Thoracic aorta (tissue), 2 donors: ENCODE measurements around the gene RETREG1. TPM values are rescaled to one million over a fixed set of nuclear protein-coding genes. Genes with fewer than 3 reads are reported as not detected.

Experiments used
- ATAC-seq: fragments of 150-250 bp; one replicate; pipeline ENCODE4 v1.8.0; 2017; ENCODE audit warnings: low read depth; ENCODE audit not compliant: insufficient number of reproducible peaks, low FRiP score
- DNase-seq: peaks from one replicate; pipeline ENCODE4 v3.0.0-alpha.2; 2020; ENCODE audit warnings: low spot score
- H3K27ac ChIP-seq, 2 donors: fragments of 200-600 bp; sonication (generic); 1 replicate in 1 of 2; 2 replicates in 1 of 2; pipeline ENCODE4 v1.5.1; 2016; ENCODE audit warnings: mild to moderate bottlenecking in 2 of 2, moderate library complexity in 2 of 2
- H3K27me3 ChIP-seq: fragments of 200-600 bp; sonication (generic); replicated peaks from 2 replicates; pipeline ENCODE4 v1.6.0; 2016; ENCODE audit warnings: mild to moderate bottlenecking; ENCODE audit not compliant: insufficient read depth
- H3K36me3 ChIP-seq: fragments of 200-600 bp; sonication (generic); one replicate; pipeline ENCODE4 v1.5.1; 2016
- H3K4me1 ChIP-seq, 2 donors: fragments of 200-600 bp; sonication (generic); 1 replicate in 1 of 2; 2 replicates in 1 of 2; pipeline versions ENCODE4 v1.5.1 to v1.6.0; 2016; ENCODE audit warnings: low read depth in 2 of 2, mild to moderate bottlenecking in 1 of 2; ENCODE audit not compliant: control insufficient read depth in 1 of 2
- H3K4me3 ChIP-seq: fragments of 200-600 bp; sonication (generic); 2 replicates; pipeline ENCODE4 v1.5.1; 2016; ENCODE audit warnings: mild to moderate bottlenecking
- H3K9me3 ChIP-seq: fragments of 200-600 bp; sonication (generic); 2 replicates; pipeline ENCODE4 v1.5.1; 2016
- total RNA-seq, 2 donors: library from RNA; depleted of rRNA; stranded (reverse); fragments of >200 nt; gene quantifications; one replicate each; pipeline versions ENCODE4 v1.1.0 to v1.2.3, GENCODE V29; 2016
- TF ChIP-seq, protein P1 (sequence below): fragments of 200-600 bp; sonication (generic); IDR thresholded peaks from one replicate; pipeline ENCODE4 v1.5.1; 2019; ENCODE audit warnings: antibody characterized with exemption

The RETREG1 gene
- total RNA-seq, 2 donors from 2014 or later = 3.8 to 6.5 TPM

DNA sequence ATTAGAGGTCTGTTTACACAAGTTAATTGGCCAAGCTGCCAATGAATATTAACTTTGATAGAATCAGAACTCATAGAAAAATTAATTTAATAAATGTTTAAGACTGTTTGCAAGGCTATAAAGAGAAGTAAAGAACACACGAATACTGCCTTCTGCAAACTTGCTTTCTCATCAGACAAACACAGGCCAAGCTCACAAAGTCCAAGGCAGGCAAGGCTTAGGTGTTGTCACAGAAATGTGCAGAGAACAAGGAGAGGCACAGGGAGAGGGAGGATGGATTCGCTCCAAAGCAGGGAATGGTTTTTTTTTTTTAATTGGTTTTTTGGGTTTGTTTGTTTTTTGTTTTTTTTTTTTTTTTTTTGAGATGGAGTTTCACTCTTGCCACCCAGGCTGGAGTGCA is 43.4 kb downstream of the RETREG1 start:
- H3K4me1 ChIP-seq = peaks cover 7 to 20% of the 10 kb centered on the region in 2 donors

DNA sequence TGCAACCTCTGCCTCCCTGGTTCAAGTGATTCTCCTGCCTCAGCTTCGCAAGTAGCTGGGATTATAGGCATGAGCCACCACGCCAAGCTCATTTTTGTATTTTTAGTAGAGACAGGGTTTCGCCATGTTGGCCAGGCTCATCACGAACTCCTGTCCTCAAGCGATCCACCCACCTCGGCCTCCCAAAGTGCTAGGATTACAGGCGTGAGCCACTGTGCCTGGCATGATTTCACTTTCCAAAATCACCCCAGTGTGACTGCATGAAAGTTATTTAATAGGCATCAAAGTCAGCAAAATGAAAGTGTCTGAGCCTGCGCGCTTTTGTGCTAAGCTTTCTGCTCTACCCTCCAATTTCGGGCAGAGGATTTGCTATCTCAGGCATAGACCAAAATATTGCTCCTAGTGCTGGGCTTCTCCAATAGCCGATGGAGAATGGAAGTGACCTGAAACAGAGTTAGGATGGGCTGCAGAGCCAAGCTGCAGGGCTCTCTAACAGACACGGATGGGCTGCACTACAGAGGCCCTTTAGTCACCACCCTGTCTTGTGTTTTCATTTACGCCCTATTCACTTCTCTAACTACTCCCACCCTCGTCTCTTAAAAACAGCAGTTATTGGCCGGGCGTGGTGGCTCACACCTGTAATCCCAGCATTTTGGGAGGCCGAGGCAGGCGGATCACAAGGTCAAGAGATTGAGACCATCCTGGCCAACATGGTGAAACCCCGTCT is 44.3 kb downstream of the RETREG1 start:
- Histone ChIP-seq H3K27ac (no peak overlapping the region), H3K4me1 (peaks cover 7 to 20% of the 10 kb centered on the region in 2 donors), H3K4me3 (no peak overlapping the region), H3K9me3 (no peaks in the 10 kb centered on the region), H3K36me3 (no peaks in the 10 kb centered on the region), H3K27me3 (no peaks in the 10 kb centered on the region)
- DNase-seq (no peak), ATAC-seq (no peak)
- TF ChIP-seq, protein P1, sequence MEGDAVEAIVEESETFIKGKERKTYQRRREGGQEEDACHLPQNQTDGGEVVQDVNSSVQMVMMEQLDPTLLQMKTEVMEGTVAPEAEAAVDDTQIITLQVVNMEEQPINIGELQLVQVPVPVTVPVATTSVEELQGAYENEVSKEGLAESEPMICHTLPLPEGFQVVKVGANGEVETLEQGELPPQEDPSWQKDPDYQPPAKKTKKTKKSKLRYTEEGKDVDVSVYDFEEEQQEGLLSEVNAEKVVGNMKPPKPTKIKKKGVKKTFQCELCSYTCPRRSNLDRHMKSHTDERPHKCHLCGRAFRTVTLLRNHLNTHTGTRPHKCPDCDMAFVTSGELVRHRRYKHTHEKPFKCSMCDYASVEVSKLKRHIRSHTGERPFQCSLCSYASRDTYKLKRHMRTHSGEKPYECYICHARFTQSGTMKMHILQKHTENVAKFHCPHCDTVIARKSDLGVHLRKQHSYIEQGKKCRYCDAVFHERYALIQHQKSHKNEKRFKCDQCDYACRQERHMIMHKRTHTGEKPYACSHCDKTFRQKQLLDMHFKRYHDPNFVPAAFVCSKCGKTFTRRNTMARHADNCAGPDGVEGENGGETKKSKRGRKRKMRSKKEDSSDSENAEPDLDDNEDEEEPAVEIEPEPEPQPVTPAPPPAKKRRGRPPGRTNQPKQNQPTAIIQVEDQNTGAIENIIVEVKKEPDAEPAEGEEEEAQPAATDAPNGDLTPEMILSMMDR = no peak

More for the DNA sequence above, 43.4 kb downstream of the RETREG1 start:
- DNase-seq = no peak
- Histone ChIP-seq H3K27me3 (no peaks in the 10 kb centered on the region), H3K9me3 (no peaks in the 10 kb centered on the region), H3K36me3 (no peaks in the 10 kb centered on the region), H3K4me3 (no peak overlapping the region), H3K27ac (no peak overlapping the region)
- TF ChIP-seq, protein P1 = no peak
- ATAC-seq = no peak

DNA sequence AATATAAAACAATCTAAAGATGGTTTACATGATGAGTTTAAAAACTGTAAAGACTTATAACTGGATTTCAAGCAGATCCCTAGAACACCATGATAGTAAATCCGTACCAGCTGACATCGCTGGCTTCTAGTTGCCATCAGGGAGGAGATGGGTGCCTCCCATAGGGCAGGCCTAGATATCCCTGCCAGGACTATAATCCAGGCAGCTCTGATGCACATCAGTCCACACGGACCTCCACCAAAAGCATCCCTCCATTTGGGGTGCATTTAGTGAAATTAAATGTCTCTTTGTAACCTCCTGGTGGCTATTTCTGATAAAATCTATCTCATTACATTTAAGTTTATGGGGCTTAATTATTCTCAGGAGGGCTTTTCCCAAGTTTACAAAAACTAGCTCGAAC is 45.8 kb downstream of the RETREG1 start:
- no peak for ATAC-seq
- TF ChIP-seq, protein P1 = no peak
- H3K4me1 ChIP-seq = peaks cover 7 to 20% of the 10 kb centered on the region in 2 donors

DNA sequence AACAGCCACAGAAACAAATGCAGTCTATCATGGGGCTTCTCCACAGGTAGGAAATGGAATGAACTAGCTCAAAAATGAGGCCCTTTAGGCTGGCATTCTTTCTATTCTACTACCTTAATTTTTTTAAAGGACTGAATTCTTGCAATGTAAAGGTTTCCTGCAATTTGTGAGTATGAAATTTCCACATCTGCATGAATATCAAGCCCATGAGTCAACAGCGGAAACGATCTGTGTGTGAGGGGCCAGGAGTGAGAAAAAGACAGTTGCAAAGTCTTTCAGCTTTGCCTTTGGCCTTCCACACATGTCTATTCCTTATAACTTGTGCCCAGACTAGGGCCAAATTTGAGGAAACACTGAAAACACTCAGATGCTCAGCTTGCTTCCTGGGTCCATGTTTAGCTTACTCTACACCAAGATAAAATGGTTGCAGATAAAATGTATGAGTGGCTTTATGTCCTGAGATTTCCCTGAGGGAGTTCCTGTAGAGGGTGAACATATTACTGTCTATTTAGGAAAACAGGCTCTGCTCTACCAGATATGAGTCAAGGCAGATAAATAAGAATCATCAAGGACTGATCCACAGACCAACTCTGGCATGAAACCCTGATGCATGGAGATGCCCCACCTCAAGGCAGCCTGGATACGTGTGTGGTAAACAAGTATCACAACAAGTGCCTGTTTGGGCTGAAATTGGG is 46.5 kb downstream of the RETREG1 start:
- H3K27ac ChIP-seq = no peak overlapping the region
- H3K4me3 ChIP-seq = no peak overlapping the region
- peaks cover 7 to 15% of the 10 kb centered on the region in 2 donors for H3K4me1 ChIP-seq
- ATAC-seq = no peak
- DNase-seq = no peak
- H3K27me3 ChIP-seq = no peaks in the 10 kb centered on the region
- H3K36me3 ChIP-seq = no peaks in the 10 kb centered on the region
- no peaks in the 10 kb centered on the region for H3K9me3 ChIP-seq
- TF ChIP-seq, protein P1 = no peak

More for the DNA sequence above, 45.8 kb downstream of the RETREG1 start:
- no peak for DNase-seq
- H3K9me3 ChIP-seq = no peaks in the 10 kb centered on the region
- H3K36me3 ChIP-seq = no peaks in the 10 kb centered on the region
- no peaks in the 10 kb centered on the region for H3K27me3 ChIP-seq
- H3K4me3 ChIP-seq = no peak overlapping the region
- H3K27ac ChIP-seq = no peak overlapping the region

DNA sequence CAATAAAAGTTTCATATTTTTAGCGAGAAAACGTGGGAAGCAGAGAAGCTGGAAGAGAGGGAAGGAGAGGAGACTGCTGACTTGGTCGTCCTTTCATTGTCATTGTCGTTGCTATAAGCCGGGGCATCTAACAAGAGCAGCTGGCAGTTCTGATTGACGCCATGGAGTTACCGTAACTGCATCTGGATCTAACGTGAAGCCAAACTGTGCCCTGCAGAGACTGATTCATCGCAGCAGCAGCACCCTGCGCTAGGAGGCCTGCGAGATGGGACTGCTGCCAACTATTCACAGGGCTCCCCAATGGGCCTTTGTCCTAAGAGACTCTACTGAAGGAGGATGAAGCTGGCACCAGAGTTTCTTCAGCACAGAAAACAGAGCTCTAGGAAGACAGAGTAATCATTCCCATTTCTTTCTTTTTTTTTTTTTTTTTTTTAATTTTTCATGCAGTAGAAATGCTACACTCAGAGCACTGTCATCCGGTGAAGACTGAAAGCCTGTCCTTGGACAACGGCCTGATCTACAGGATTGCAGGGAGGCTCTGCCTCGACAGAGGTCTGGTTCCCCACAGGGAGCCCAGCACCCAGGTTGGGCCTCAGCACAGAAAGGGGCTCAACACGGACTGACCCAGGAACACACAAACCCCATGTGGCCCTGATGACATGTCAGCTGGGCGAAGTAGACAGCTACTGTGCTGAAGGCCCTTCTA is 47.8 kb downstream of the RETREG1 start:
- TF ChIP-seq, protein P1 = no peak
- Histone ChIP-seq H3K36me3 (no peaks in the 10 kb centered on the region), H3K27ac (no peak overlapping the region), H3K27me3 (no peaks in the 10 kb centered on the region), H3K4me3 (no peak overlapping the region), H3K4me1 (peaks cover 0 to 3% of the 10 kb centered on the region in 2 donors), H3K9me3 (no peaks in the 10 kb centered on the region)
- ATAC-seq = no peak
- no peak for DNase-seq
